Peyer's patch (tissue), 4 donors: ENCODE results near the gene HTRA3. TPM values are rescaled to one million over a fixed set of nuclear protein-coding genes. Genes with fewer than 3 reads are reported as not detected.

Source experiments
- DNase-seq, 3 donors: peaks; one replicate each; pipeline ENCODE4 v3.0.0-alpha.2; 2017 to 2019
- H3K27ac ChIP-seq, 4 donors: fragments of 200-600 bp; sonication (generic); one replicate each; pipeline ENCODE4 v1.5.1; 2016 to 2019
- H3K27me3 ChIP-seq, 2 donors: fragments of 200-600 bp; sonication (generic); one replicate each; pipeline ENCODE4 v1.5.1; 2019
- H3K36me3 ChIP-seq, 3 donors: fragments of 200-600 bp; sonication (generic); one replicate each; pipeline ENCODE4 v1.5.1; 2016 to 2019
- H3K4me1 ChIP-seq, 4 donors: fragments of 200-600 bp; sonication (generic); one replicate each; pipeline ENCODE4 v1.5.1; 2016 to 2019
- H3K4me3 ChIP-seq, 4 donors: fragments of 200-600 bp; sonication (generic); 1 replicate in 3 of 4; 2 replicates in 1 of 4; pipeline ENCODE4 v1.5.1; 2016 to 2019; ENCODE audit warnings: mild to moderate bottlenecking in 1 of 4
- H3K9me3 ChIP-seq, 4 donors: fragments of 200-600 bp; sonication (generic); one replicate each; pipeline ENCODE4 v1.5.1; 2016 to 2019; ENCODE audit warnings: mild to moderate bottlenecking in 1 of 4
- CTCF ChIP-seq, 6 experiments: fragments of 450-650 bp in 4 of 6; fragments of 200-600 bp in 2 of 6; sonication (generic) in 1 of 6; IDR thresholded peaks; one replicate each; pipeline ENCODE4 v1.5.1; 2017 to 2019; ENCODE audit warnings: antibody characterized with exemption in 6 of 6, mild to moderate bottlenecking in 3 of 6, moderate library complexity in 1 of 6
- POLR2A ChIP-seq, 2 donors: fragments of 450-650 bp; IDR thresholded peaks; one replicate each; pipeline ENCODE4 v1.5.1; 2017; ENCODE audit warnings: antibody characterized with exemption in 2 of 2, mild to moderate bottlenecking in 2 of 2, moderate library complexity in 2 of 2
- total RNA-seq, 4 donors: library from RNA; depleted of rRNA; stranded (reverse); fragments of >200 nt; gene quantifications; one replicate each; pipeline ENCODE4 v1.1.0, GENCODE V29; 2016

The HTRA3 gene
- total RNA-seq, 4 donors from 2014 or later, result 3.3 to 43.7 (median 7.9) TPM

GRCh38 chr4:8228319-8229250, 41.0 kb upstream of the HTRA3 start:
- no peaks in the 10 kb centered on the region for H3K9me3 ChIP-seq
- H3K27me3 ChIP-seq, result no peaks in the 10 kb centered on the region
- peaks cover 0 to 17% (median 16%) of the 10 kb centered on the region in 4 donors for H3K4me1 ChIP-seq
- H3K27ac ChIP-seq, result peak overlapping the region in 3 of 4 donors; percentile 44 to 79 (median 46)
- TF ChIP-seq CTCF (IDR thresholded peaks at IDR 0.05) (no peak), POLR2A (IDR thresholded peaks at IDR 0.05) (no peak)
- DNase-seq, result peak; percentile 66 to 90 (median 86)
- H3K4me3 ChIP-seq, result peak overlapping the region in 1 of 4 donors; percentile 7
- H3K36me3 ChIP-seq, result peaks cover 0 to 20% (median 0%) of the 10 kb centered on the region in 3 donors

- no peak for TF ChIP-seq CTCF (IDR thresholded peaks at IDR 0.05)
- no peak for TF ChIP-seq POLR2A (IDR thresholded peaks at IDR 0.05)
- H3K36me3 ChIP-seq, result peaks cover 0 to 20% (median 0%) of the 10 kb centered on the region in 3 donors
Observed at GRCh38 chr4:8229331-8229975, 40.1 kb upstream of the HTRA3 start.

GRCh38 chr4:8230033-8230432, 39.5 kb upstream of the HTRA3 start:
- Histone ChIP-seq H3K9me3 (no peaks in the 10 kb centered on the region), H3K4me3 (no peak overlapping the region), H3K4me1 (peaks cover 0 to 17% (median 16%) of the 10 kb centered on the region in 4 donors), H3K27me3 (no peaks in the 10 kb centered on the region), H3K27ac (peak overlapping the region in 1 of 4 donors; percentile 79), H3K36me3 (peaks cover 0 to 20% (median 0%) of the 10 kb centered on the region in 3 donors)
- no peak for TF ChIP-seq CTCF (IDR thresholded peaks at IDR 0.05)
- no peak for TF ChIP-seq POLR2A (IDR thresholded peaks at IDR 0.05)
- DNase-seq, result no peak

More at GRCh38 chr4:8229331-8229975, 40.1 kb upstream of the HTRA3 start:
- no peak for DNase-seq
- no peaks in the 10 kb centered on the region for H3K9me3 ChIP-seq
- H3K4me1 ChIP-seq, result peaks cover 0 to 17% (median 16%) of the 10 kb centered on the region in 4 donors
- no peak overlapping the region for H3K4me3 ChIP-seq
- H3K27me3 ChIP-seq, result no peaks in the 10 kb centered on the region
- peak overlapping the region in 1 of 4 donors; percentile 79 for H3K27ac ChIP-seq

- TF ChIP-seq POLR2A (IDR thresholded peaks at IDR 0.05) (no peak), CTCF (IDR thresholded peaks at IDR 0.05) (no peak)
- H3K27me3 ChIP-seq, result no peaks in the 10 kb centered on the region
- no peak overlapping the region for H3K27ac ChIP-seq
- peaks cover 0 to 20% (median 0%) of the 10 kb centered on the region in 3 donors for H3K36me3 ChIP-seq
- H3K9me3 ChIP-seq, result no peaks in the 10 kb centered on the region
- no peak for DNase-seq
- no peak overlapping the region for H3K4me3 ChIP-seq
- H3K4me1 ChIP-seq, result peaks cover 0 to 17% (median 16%) of the 10 kb centered on the region in 4 donors
Observed at GRCh38 chr4:8230891-8231290, 38.7 kb upstream of the HTRA3 start.

GRCh38 chr4:8231551-8232049, 38.0 kb upstream of the HTRA3 start:
- Histone ChIP-seq H3K36me3 (peaks cover 0 to 20% (median 0%) of the 10 kb centered on the region in 3 donors), H3K27me3 (no peaks in the 10 kb centered on the region), H3K4me1 (peaks cover 0 to 17% (median 16%) of the 10 kb centered on the region in 4 donors), H3K9me3 (no peaks in the 10 kb centered on the region), H3K27ac (no peak overlapping the region), H3K4me3 (no peak overlapping the region)
- TF ChIP-seq POLR2A (IDR thresholded peaks at IDR 0.05) (no peak), CTCF (IDR thresholded peaks at IDR 0.05) (no peak)
- DNase-seq, result no peak
